Rectal smooth muscle tissue (tissue), 1 donor: ENCODE data around the gene BMF.

Experiments used
- H3K27ac ChIP-seq: one replicate; pipeline ENCODE4 v1.7.0; 2013; ENCODE audit warnings: low read depth, low read length, inconsistent platforms
- H3K27me3 ChIP-seq: one replicate; pipeline ENCODE4 v1.7.0; 2013; ENCODE audit warnings: low read length; ENCODE audit not compliant: control insufficient read depth, insufficient read depth
- H3K36me3 ChIP-seq: one replicate; pipeline ENCODE4 v1.7.0; 2013; ENCODE audit warnings: low read length; ENCODE audit not compliant: control insufficient read depth, insufficient read depth
- H3K4me1 ChIP-seq: one replicate; pipeline ENCODE4 v1.7.0; 2013; ENCODE audit warnings: low read length; ENCODE audit not compliant: control insufficient read depth, insufficient read depth
- H3K4me3 ChIP-seq: one replicate; pipeline ENCODE4 v1.7.0; 2013; ENCODE audit warnings: low read length
- H3K9ac ChIP-seq: one replicate; pipeline ENCODE4 v1.7.0; 2013; ENCODE audit warnings: low read length

Gene BMF

DNA sequence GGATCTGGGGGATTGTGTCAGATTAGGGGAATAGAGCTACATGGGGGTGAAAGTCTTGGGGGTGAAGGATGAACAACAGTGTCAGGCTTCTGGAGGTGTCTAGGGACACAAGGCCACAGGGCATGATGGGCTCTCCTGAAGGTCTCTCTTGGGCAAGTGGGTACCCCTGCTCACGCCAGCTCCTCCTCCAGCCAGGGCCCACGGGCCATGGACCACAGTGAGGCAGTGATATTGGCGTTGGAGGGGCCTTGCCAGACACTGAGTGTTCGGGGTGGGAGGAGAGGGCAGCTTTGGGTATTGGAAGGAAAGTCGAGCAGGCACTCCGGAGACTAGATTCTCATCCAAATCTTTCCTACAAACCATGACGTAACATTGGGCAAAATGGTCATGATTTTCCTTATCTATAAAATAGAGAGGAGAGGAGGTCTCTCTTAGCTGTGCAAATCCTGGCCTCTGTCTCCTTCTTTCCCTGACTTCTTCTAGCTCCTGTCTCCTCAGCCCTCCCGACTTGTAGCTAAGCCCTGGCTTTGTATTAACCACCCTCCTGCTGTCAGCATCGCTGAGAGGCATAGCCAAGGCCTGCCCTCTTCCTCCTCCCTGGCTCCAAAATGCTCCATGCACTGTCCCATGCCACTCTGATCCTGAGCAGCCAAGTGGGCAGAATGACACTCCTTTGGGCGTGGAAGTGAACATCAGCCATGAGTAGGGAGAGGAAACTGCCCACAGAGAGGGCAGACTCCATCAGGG, 45.7 kb downstream of the BMF start:
- H3K36me3 ChIP-seq, result no peaks in the 10 kb centered on the region
- peak overlapping the region; percentile 34 for H3K27ac ChIP-seq
- H3K9ac ChIP-seq, result no peak overlapping the region
- no peak overlapping the region for H3K4me3 ChIP-seq
- no peaks in the 10 kb centered on the region for H3K27me3 ChIP-seq
- peaks cover 5% of the 10 kb centered on the region for H3K4me1 ChIP-seq

DNA sequence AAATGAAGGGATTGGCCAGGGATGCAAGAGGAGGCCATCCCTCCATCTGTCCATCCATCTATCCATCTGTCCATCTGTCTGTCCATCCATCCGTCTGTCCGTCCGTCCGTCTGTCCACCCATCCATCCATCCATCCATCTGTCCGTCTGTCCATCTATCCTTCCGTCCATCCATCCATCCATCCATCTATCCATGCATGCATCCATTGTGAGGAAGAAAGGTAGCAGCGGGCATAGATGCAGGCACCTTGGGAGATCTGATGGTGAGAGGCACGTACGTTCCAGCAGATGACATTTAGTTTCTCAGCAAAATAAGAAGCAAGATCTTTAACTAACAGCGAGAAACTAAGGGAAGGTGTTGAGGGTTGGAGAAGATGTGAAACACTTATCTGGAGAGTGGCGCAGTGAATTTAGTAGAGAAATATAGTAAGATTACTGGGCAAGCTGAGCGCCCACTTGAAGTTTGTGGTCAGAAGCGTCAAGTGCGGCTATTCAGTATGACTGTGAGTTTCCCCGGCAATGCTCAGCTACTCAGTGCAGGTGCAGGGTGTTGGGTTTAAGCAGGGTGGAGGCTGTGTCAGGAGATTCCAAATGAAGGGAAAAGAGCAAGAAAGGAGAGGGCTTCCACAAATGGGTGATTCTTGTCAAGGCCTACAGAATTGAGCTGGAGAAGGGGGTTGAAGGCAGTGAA, 47.3 kb downstream of the BMF start:
- Histone ChIP-seq H3K9ac (no peak overlapping the region), H3K27me3 (no peaks in the 10 kb centered on the region), H3K27ac (no peak overlapping the region), H3K36me3 (no peaks in the 10 kb centered on the region), H3K4me1 (peaks cover 7% of the 10 kb centered on the region), H3K4me3 (no peak overlapping the region)

DNA sequence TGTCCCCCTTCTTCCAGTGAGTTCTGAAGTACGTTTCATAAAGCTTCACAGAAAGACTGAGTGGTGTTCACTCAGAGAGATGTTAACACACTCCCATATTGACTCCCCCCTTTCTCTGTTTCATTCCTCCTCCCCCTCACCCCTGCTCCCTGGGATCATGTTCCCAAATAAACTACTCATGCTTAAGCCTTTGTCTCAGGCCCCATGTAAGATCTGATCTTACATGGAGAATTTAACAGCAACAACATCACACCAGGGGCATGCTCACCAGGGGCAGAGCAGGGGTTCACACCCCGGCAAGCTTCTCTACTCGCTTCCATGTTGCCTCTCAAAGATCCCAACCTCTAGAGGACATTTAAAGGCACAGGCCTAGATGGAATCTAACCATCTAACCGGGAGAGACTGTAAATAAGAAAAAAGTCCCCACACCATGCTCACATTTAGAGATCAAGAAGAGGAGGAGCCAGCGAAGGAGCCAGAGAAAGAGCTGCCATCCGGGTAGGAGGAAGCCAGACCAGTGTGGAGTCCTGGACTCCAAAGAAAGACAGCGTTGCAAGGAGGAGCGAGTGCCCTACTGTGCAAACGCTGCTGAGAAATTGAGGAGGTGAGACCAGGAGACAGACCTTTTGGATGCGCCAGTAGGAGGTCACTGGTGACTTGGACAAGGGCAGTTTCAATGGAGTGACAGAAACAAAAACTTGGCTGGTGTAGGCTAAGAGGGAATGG, 48.3 kb downstream of the BMF start:
- H3K9ac ChIP-seq, result no peak overlapping the region
- no peaks in the 10 kb centered on the region for H3K27me3 ChIP-seq
- H3K4me1 ChIP-seq, result peaks cover 17% of the 10 kb centered on the region
- no peaks in the 10 kb centered on the region for H3K36me3 ChIP-seq
- H3K4me3 ChIP-seq, result no peak overlapping the region
- H3K27ac ChIP-seq, result no peak overlapping the region

DNA sequence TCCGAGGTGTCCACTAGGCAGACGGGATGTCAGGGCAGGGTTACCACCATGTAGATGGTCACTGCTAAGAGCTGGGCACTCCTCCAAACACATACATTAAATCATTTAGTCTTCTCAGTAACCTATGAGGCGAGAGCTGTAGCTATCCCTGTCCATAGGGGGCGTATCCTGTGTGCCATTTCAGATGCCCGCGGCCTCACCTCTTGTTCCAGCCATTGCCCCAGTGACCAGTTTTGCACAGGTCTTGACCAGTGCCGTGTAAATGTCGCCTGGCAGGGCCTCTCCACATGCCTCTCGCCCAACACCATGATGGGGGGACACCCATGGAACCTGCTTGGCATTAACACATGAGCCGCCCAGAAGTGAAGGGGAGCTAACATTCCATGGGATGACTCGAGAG, 48.9 kb downstream of the BMF start:
- H3K36me3 ChIP-seq, result no peaks in the 10 kb centered on the region

DNA sequence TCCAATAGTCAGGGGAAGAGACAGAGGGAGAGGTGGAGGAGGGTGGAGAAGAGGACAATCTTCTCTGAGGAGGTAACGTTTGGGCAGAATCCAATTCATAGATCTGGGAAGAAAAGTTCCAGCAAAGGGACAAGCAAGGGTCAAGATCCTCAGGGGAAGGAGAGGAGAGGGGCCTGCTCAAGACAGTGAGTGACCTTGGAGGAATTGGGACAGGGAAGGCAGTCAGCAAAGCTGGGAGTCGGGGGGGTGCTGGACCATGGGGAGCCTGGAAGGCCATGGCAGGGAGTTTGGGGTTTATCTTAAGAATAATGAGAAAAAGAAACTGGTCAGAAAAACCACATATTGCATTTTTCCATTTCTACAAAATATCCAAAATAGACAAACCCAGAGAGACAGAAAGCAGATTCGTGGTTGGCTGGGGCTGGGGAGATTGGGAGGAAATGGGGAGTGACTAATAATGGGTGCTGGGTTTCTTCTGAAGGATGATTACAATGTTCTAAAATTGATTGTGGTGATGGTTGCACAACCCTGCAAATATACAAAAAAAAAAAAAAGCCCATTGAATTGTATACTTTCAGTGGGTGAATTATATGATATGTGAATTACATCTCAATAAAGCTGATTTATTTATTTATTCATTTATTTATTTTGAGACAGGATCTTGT, 50.1 kb downstream of the BMF start:
- Histone ChIP-seq H3K4me3 (no peak overlapping the region), H3K27me3 (no peaks in the 10 kb centered on the region), H3K4me1 (peaks cover 19% of the 10 kb centered on the region), H3K36me3 (no peaks in the 10 kb centered on the region), H3K27ac (no peak overlapping the region), H3K9ac (no peak overlapping the region)

More for the DNA sequence above, 48.9 kb downstream of the BMF start:
- no peak overlapping the region for H3K9ac ChIP-seq
- H3K4me1 ChIP-seq, result peaks cover 22% of the 10 kb centered on the region
- H3K4me3 ChIP-seq, result no peak overlapping the region
- H3K27me3 ChIP-seq, result no peaks in the 10 kb centered on the region
- H3K27ac ChIP-seq, result no peak overlapping the region

DNA sequence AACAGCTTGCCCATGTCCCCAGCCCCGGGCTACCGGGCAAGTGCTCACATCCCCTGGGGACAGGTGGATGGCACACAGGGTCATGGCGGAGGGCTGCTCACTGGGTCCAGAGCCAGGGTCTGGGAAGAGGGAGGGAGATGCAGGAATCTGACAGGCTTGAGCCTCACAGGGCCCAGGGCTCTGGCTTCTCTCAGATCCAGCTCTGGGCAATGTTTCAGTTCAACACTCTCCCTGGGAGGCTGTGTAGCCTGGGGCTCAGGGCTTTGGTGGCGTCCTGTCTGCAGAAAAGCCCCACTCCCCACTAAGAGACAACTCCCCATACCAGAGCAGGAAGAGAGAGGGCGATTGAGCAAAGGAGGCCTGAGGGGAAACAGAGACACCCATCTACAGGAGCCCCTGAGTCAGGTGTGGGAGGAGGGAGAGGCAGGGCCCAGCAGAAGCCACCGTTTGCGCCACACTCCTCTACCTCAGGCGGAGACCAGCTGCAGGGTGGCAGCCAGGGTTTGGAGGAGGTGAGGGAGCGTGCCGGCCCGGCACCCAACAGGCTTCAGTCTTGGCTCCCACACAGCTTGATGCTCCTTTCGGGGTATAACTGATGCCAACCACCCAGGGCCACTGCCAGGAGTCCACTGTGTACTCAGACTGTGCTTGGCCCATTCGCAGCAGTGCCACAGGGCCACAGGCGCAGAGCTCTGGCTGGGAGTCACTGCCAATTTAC, 52.9 kb downstream of the BMF start:
- no peaks in the 10 kb centered on the region for H3K36me3 ChIP-seq
- H3K4me3 ChIP-seq, result no peak overlapping the region
- peak overlapping the region; percentile 67 for H3K27ac ChIP-seq
- peak overlapping the region; percentile 10 for H3K9ac ChIP-seq
- H3K4me1 ChIP-seq, result peaks cover 19% of the 10 kb centered on the region
- no peaks in the 10 kb centered on the region for H3K27me3 ChIP-seq

DNA sequence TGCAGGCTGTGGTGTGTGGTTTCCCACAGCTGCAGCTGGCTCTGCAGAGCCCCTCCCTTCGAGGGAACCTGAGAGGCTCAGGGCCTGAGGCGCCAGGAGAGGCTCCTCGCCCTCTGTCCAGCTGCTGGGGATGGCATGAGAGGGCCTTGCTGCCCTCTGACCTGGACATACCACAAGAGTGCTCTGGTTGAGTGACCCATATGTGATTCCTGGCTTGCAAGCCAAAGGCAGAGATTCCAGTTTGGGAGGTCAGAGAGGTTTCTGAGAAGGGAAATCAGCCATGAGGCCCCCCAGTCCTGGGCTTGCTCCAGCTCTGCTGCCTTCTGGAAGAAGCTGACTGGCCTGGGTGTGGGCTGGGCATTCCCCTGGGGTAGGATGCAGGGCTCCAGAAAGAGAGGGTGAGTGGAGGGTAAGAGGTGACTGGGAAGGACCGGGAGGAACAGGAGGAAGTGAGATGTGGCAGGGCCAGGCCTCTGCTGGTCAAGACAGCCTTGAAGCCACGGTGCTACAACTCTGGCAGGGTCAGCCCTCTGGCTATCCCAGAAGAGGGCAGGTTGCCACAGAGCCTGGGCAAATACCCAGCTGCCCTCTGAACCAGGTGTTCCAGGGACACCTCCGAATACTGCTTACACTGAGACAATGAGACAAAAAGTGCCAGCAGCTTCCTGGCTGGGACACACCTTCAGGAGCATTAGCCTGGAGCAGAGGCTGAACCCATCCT, 53.7 kb downstream of the BMF start:
- peak overlapping the region; percentile 67 for H3K27ac ChIP-seq
- no peaks in the 10 kb centered on the region for H3K36me3 ChIP-seq
- H3K9ac ChIP-seq, result peak overlapping the region; percentile 10
- H3K4me1 ChIP-seq, result peaks cover 19% of the 10 kb centered on the region
- no peak overlapping the region for H3K4me3 ChIP-seq
- H3K27me3 ChIP-seq, result no peaks in the 10 kb centered on the region

DNA sequence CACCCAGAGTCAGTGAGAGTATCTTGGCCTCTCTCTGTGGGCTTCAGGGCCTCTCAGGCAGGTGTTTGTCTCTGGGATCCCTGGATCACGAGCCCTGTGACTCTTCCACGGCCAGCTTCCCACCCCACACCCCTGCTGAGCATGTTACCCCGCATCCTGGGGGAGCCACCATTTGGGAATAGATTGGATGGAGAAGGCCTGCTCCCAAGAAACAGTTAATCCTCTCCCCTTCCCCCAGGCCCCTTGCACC, 54.1 kb downstream of the BMF start:
- Histone ChIP-seq H3K9ac (no peak overlapping the region), H3K4me1 (peaks cover 19% of the 10 kb centered on the region), H3K36me3 (no peaks in the 10 kb centered on the region), H3K27ac (no peak overlapping the region), H3K4me3 (no peak overlapping the region), H3K27me3 (no peaks in the 10 kb centered on the region)

DNA sequence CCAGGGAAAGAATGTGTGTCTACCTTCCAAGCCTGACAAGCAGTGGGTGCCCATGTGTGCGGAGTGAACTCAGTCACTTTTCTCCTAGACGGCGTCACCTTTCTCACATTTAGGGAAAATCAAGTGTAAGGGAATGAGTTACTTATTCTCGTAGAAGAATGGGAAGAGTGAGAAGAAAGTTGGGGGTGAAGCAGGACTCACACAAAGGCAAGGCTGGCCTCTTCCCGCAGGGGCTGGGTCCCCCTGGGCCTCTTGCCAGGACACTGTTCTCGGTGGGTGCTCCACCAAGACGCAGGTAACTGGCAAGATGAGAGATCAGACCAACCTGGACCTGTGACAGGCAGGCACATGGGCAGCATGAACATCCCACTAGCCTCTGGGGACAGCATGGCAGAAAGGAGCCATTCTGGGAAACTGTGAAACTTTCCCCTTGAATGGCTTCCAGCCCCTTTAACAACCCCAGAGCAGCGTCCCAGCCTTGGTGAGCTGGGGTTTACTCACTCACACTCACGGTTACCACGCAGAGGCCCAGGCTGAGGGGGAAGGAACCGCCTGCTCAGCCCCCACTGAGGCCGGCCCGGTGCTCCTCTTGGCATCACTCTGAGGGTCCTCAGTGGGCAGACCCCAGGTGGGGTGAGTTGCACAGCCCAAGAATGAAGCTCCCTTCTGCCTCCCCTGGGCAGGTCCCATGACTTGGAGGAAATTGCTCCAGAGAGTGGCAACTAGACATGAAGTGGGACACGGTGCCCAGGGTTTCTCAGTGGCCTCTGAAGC, 54.7 kb downstream of the BMF start:
- peaks cover 19% of the 10 kb centered on the region for H3K4me1 ChIP-seq

DNA sequence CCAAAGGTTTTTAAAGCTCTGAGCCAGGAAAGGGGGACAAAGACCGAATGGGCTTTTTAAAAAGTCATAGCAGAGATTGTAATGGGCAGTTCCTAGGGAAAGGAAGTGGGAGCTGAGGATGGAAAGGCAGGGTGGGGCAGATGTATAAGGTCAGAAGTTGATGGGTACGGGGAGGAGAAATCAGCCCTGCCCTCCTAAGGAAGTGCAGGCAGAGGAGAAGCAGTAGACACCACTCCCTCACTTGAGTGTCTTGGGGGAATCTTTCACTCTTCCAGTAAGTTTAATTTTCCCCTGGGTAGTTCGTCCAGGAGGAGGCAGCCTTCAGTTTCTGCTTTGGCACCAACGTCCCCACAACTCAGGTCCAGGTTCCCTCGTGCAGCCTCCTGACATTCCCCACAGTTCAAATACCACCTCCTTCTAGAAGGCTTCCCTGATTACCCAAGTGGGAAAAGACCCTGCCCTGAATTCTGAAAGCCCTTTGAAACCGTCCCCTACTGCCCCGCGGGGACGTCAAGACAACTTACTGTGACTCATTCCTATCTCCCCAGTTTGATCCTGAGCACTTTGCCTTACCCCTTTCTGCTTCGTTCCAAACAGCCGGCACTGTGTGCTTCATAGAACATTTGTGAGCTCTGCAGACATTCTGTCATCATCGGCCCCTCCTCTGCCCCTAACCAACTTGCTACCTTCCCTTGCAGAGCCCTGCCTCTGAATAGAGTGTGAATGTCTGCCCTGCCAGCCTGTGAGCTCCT, 55.4 kb downstream of the BMF start:
- Histone ChIP-seq H3K9ac (no peak overlapping the region), H3K4me3 (no peak overlapping the region), H3K4me1 (peaks cover 19% of the 10 kb centered on the region), H3K27me3 (no peaks in the 10 kb centered on the region), H3K27ac (no peak overlapping the region), H3K36me3 (no peaks in the 10 kb centered on the region)

More for the DNA sequence above, 54.7 kb downstream of the BMF start:
- no peak overlapping the region for H3K9ac ChIP-seq
- H3K36me3 ChIP-seq, result no peaks in the 10 kb centered on the region
- H3K4me3 ChIP-seq, result no peak overlapping the region
- H3K27me3 ChIP-seq, result no peaks in the 10 kb centered on the region
- H3K27ac ChIP-seq, result no peak overlapping the region
